A673 (cell line): ENCODE data around the gene ITLN1. TPM values are rescaled to one million over a fixed set of nuclear protein-coding genes. Genes with fewer than 3 reads are reported as not detected.
"Not testable (repeated sequence)": the region's sequence is repeated elsewhere in the genome, so short reads cannot be mapped to it uniquely, and the experiment has no call there.

Experiments
- BruUV-seq: library from RNA; stranded (reverse); fragments of 400-500 nt; replicated peaks from 2 replicates; lab custom pipeline; 2021; lab: Mats Ljungman, UMichigan
- CTCF ChIA-PET: fragments of 300-600 bp; sonication (Branson Sonifier 250); formaldehyde crosslinking; loops from one replicate; lab custom pipeline; 2022; ENCODE audit warnings: antibody characterized with exemption; lab: Charles Lee
- POLR2A ChIA-PET: fragments of 300-600 bp; sonication (Branson Sonifier 250); formaldehyde crosslinking; loops from one replicate; lab custom pipeline; 2022; ENCODE audit warnings: antibody characterized with exemption; ENCODE audit not compliant: low non-redundant PET; lab: Charles Lee
- DNase-seq: peaks from one replicate; pipeline ENCODE4 v3.0.0-alpha.2; 2015; ENCODE audit warnings: low spot score
- H3K27ac ChIP-seq: fragments of 200-600 bp; sonication (generic); 2 replicates; pipeline ENCODE4 v1.5.1; 2016; ENCODE audit warnings: mixed run types, low read depth, mild to moderate bottlenecking, mixed read lengths, antibody characterized with exemption, low read length; ENCODE audit not compliant: poor library complexity, severe bottlenecking
- H3K27me3 ChIP-seq: fragments of 200-600 bp; sonication (generic); replicated peaks from 2 replicates; pipeline ENCODE4 v1.6.1; 2017; ENCODE audit warnings: mixed run types, low read depth, mild to moderate bottlenecking, mixed read lengths, antibody characterized with exemption, low read length; ENCODE audit not compliant: insufficient read depth, poor library complexity
- H3K36me3 ChIP-seq: fragments of 200-600 bp; sonication (generic); 2 replicates; pipeline ENCODE4 v1.6.1; 2016; ENCODE audit warnings: mixed run types, mild to moderate bottlenecking, mixed read lengths, antibody characterized with exemption, low read length; ENCODE audit not compliant: insufficient read depth, poor library complexity, severe bottlenecking
- H3K4me1 ChIP-seq: fragments of 200-600 bp; sonication (generic); 2 replicates; pipeline ENCODE4 v1.6.1; 2017; ENCODE audit warnings: mixed run types, mild to moderate bottlenecking, mixed read lengths, antibody characterized with exemption, low read length; ENCODE audit not compliant: insufficient read depth, poor library complexity, severe bottlenecking
- H3K4me3 ChIP-seq: fragments of 200-600 bp; sonication (generic); 2 replicates; pipeline ENCODE4 v1.5.1; 2016; ENCODE audit warnings: low read depth, mixed run types, mild to moderate bottlenecking, mixed read lengths, low read length; ENCODE audit not compliant: poor library complexity, severe bottlenecking
- H3K9me3 ChIP-seq: fragments of 200-600 bp; sonication (generic); 2 replicates; pipeline ENCODE4 v1.6.1; 2016; ENCODE audit warnings: mixed run types, low read depth, mild to moderate bottlenecking, mixed read lengths, antibody characterized with exemption, low read length; ENCODE audit not compliant: poor library complexity, severe bottlenecking
- CTCF ChIP-seq: fragments of 300-800, 200-600 bp; sonication (generic); conservative IDR thresholded peaks from 2 replicates; pipeline ENCODE4 v1.5.1; 2017; ENCODE audit warnings: low read depth, mild to moderate bottlenecking, antibody characterized with exemption, low read length, moderate library complexity, mixed read lengths
- EZH2 ChIP-seq: fragments of 200-600 bp; sonication (generic); IDR thresholded peaks from 2 replicates; pipeline ENCODE4 v1.6.1; 2017; ENCODE audit warnings: borderline replicate concordance, low read depth, mild to moderate bottlenecking, mixed read lengths, antibody characterized with exemption, low read length; ENCODE audit not compliant: poor library complexity, severe bottlenecking
- intact Hi-C: fragments of 100-400 bp; cut with micrococcal nuclease; formaldehyde crosslinking; loops from one replicate; pipeline ENCODE4 v1.10.0; 2022; ENCODE audit not compliant: unreplicated experiment
- total RNA-seq: library from RNA; stranded (reverse); gene quantifications from 2 replicates; pipeline ENCODE4 v1.2.3, GENCODE V29; 2021

The ITLN1 gene
- total RNA-seq, 1 experiment from 2014 or later = not detected

- ChIA-PET POLR2A (no interaction called here), CTCF (no interaction called here)
- H3K4me1 ChIP-seq = no peaks in the 10 kb centered on the region
- TF ChIP-seq CTCF (no peak), EZH2 (no peak)
- no peaks in the 10 kb centered on the region for H3K36me3 ChIP-seq
- H3K9me3 ChIP-seq = no peaks in the 10 kb centered on the region
- H3K27me3 ChIP-seq = no peaks in the 10 kb centered on the region
- H3K4me3 ChIP-seq = no peak overlapping the region
- no peak overlapping the region for H3K27ac ChIP-seq
- intact Hi-C loops = no loop called here
- DNase-seq = no peak
- BruUV-seq = no TSS peak
Measured at GRCh38 chr1:160901768-160902167, 16.8 kb upstream of the ITLN1 start.

GRCh38 chr1:160900683-160901082, 15.7 kb upstream of the ITLN1 start:
- H3K9me3 ChIP-seq, DNase-seq, POLR2A ChIA-PET, H3K4me3 ChIP-seq, H3K27me3 ChIP-seq, intact Hi-C loops, H3K4me1 ChIP-seq, H3K27ac ChIP-seq, BruUV-seq, H3K36me3 ChIP-seq: not testable (repeated sequence)
- CTCF ChIA-PET = interaction anchor here (0.6 kb wide), 1 partner anchor 707 kb away, joined by 3 read pairs; no protein-coding TSS in a partner anchor

- DNase-seq, BruUV-seq, intact Hi-C loops, POLR2A ChIA-PET, H3K9me3 ChIP-seq, H3K27ac ChIP-seq, H3K4me3 ChIP-seq, H3K4me1 ChIP-seq, H3K27me3 ChIP-seq, CTCF ChIA-PET, H3K36me3 ChIP-seq: not testable (repeated sequence)
Measured at GRCh38 chr1:160894368-160895135, 9.6 kb upstream of the ITLN1 start.

GRCh38 chr1:160891474-160891873, 6.5 kb upstream of the ITLN1 start:
- no TSS peak for BruUV-seq
- H3K27ac ChIP-seq = no peak overlapping the region
- H3K9me3 ChIP-seq = no peaks in the 10 kb centered on the region
- intact Hi-C loops = no loop called here
- CTCF ChIA-PET = no interaction called here
- no peak for DNase-seq
- no peak for TF ChIP-seq CTCF
- TF ChIP-seq EZH2 = no peak
- H3K36me3 ChIP-seq = no peaks in the 10 kb centered on the region
- H3K4me3 ChIP-seq = no peak overlapping the region
- H3K4me1 ChIP-seq = no peaks in the 10 kb centered on the region
- POLR2A ChIA-PET = no interaction called here
- no peaks in the 10 kb centered on the region for H3K27me3 ChIP-seq
